ENCODE data around the gene ASTN2. TPM values are rescaled to one million over a fixed set of nuclear protein-coding genes. Genes with fewer than 3 reads are reported as not detected.

The ASTN2 gene
- total RNA-seq, 2 donors from 2014 or later: 2.2 to 5.1 TPM

- DNase-seq (ENCODE audit: low spot score): no peak
Observed at GRCh38 chr9:117123729-117124128, 291.1 kb downstream of the ASTN2 start.

GRCh38 chr9:117122953-117123352 lies 291.9 kb downstream of the ASTN2 start:
- ATAC-seq (no peak), DNase-seq (ENCODE audit: low spot score) (no peak)
- Mint-ChIP-seq H3K4me3 (no peak overlapping the region), H3K36me3 (no peaks in the 10 kb centered on the region), H3K27me3 (no peaks in the 10 kb centered on the region), H3K27ac (no peak overlapping the region), H3K4me1 (ENCODE audit: low read depth in 2 of 2) (no peaks in the 10 kb centered on the region), H3K9me3 (peaks cover 12% of the 10 kb centered on the region)

More at GRCh38 chr9:117123729-117124128, 291.1 kb downstream of the ASTN2 start:
- H3K36me3 Mint-ChIP-seq: no peaks in the 10 kb centered on the region
- H3K27me3 Mint-ChIP-seq: no peaks in the 10 kb centered on the region
- no peak overlapping the region for H3K4me3 Mint-ChIP-seq
- H3K27ac Mint-ChIP-seq: no peak overlapping the region
- ATAC-seq: no peak
- peaks cover 5% of the 10 kb centered on the region for H3K9me3 Mint-ChIP-seq
- H3K4me1 Mint-ChIP-seq (ENCODE audit: low read depth in 2 of 2): no peaks in the 10 kb centered on the region

GRCh38 chr9:117122102-117122501 lies 292.8 kb downstream of the ASTN2 start:
- DNase-seq (ENCODE audit: low spot score) (no peak), ATAC-seq (no peak)
- Mint-ChIP-seq H3K9me3 (peaks cover 12% of the 10 kb centered on the region), H3K27me3 (no peaks in the 10 kb centered on the region), H3K4me1 (ENCODE audit: low read depth in 2 of 2) (no peaks in the 10 kb centered on the region), H3K27ac (no peak overlapping the region), H3K36me3 (no peaks in the 10 kb centered on the region), H3K4me3 (no peak overlapping the region)

GRCh38 chr9:117121316-117121715 lies 293.5 kb downstream of the ASTN2 start:
- H3K27me3 Mint-ChIP-seq: no peaks in the 10 kb centered on the region
- H3K4me3 Mint-ChIP-seq: no peak overlapping the region
- no peak overlapping the region for H3K27ac Mint-ChIP-seq
- peaks cover 9% of the 10 kb centered on the region for H3K9me3 Mint-ChIP-seq
- H3K36me3 Mint-ChIP-seq: no peaks in the 10 kb centered on the region
- no peaks in the 10 kb centered on the region for H3K4me1 Mint-ChIP-seq (ENCODE audit: low read depth in 2 of 2)
- ATAC-seq (no peak), DNase-seq (ENCODE audit: low spot score) (no peak)

- H3K4me3 Mint-ChIP-seq: no peak overlapping the region
- peaks cover 11% of the 10 kb centered on the region for H3K9me3 Mint-ChIP-seq
- no peaks in the 10 kb centered on the region for H3K36me3 Mint-ChIP-seq
Observed at GRCh38 chr9:117120061-117120460, 294.8 kb downstream of the ASTN2 start.

GRCh38 chr9:117116084-117116483 lies 298.8 kb downstream of the ASTN2 start:
- Mint-ChIP-seq H3K36me3 (no peaks in the 10 kb centered on the region), H3K4me3 (no peak overlapping the region), H3K27ac (no peak overlapping the region), H3K9me3 (peaks cover 11% of the 10 kb centered on the region), H3K27me3 (no peaks in the 10 kb centered on the region), H3K4me1 (ENCODE audit: low read depth in 2 of 2) (no peaks in the 10 kb centered on the region)
- ATAC-seq (no peak), DNase-seq (ENCODE audit: low spot score) (no peak)

More at GRCh38 chr9:117120061-117120460, 294.8 kb downstream of the ASTN2 start:
- H3K4me1 Mint-ChIP-seq (ENCODE audit: low read depth in 2 of 2): no peaks in the 10 kb centered on the region
- no peaks in the 10 kb centered on the region for H3K27me3 Mint-ChIP-seq
- no peak overlapping the region for H3K27ac Mint-ChIP-seq
- ATAC-seq: no peak
- no peak for DNase-seq (ENCODE audit: low spot score)

- no peaks in the 10 kb centered on the region for H3K4me1 Mint-ChIP-seq (ENCODE audit: low read depth in 2 of 2)
- H3K9me3 Mint-ChIP-seq: peaks cover 16% of the 10 kb centered on the region
- no peaks in the 10 kb centered on the region for H3K27me3 Mint-ChIP-seq
- no peak overlapping the region for H3K4me3 Mint-ChIP-seq
- DNase-seq (ENCODE audit: low spot score): no peak
- no peak overlapping the region for H3K27ac Mint-ChIP-seq
- ATAC-seq: no peak
- H3K36me3 Mint-ChIP-seq: no peaks in the 10 kb centered on the region
Observed at GRCh38 chr9:117114768-117115167, 300.1 kb downstream of the ASTN2 start.

GRCh38 chr9:117104716-117105495 lies 310.0 kb downstream of the ASTN2 start:
- ATAC-seq (no peak), DNase-seq (ENCODE audit: low spot score) (no peak)
- no peaks in the 10 kb centered on the region for H3K4me1 Mint-ChIP-seq (ENCODE audit: low read depth in 2 of 2)
- H3K36me3 Mint-ChIP-seq: no peaks in the 10 kb centered on the region
- H3K9me3 Mint-ChIP-seq: peaks cover 3% of the 10 kb centered on the region
- no peak overlapping the region for H3K4me3 Mint-ChIP-seq
- no peak overlapping the region for H3K27ac Mint-ChIP-seq
- no peaks in the 10 kb centered on the region for H3K27me3 Mint-ChIP-seq

GRCh38 chr9:117104206-117104605 lies 310.7 kb downstream of the ASTN2 start:
- Mint-ChIP-seq H3K27ac (no peak overlapping the region), H3K9me3 (peaks cover 5% of the 10 kb centered on the region), H3K4me3 (no peak overlapping the region), H3K36me3 (no peaks in the 10 kb centered on the region), H3K4me1 (ENCODE audit: low read depth in 2 of 2) (no peaks in the 10 kb centered on the region), H3K27me3 (no peaks in the 10 kb centered on the region)
- ATAC-seq: no peak
- DNase-seq (ENCODE audit: low spot score): no peak

GRCh38 chr9:117103438-117104110 lies 311.3 kb downstream of the ASTN2 start:
- Mint-ChIP-seq H3K27me3 (no peaks in the 10 kb centered on the region), H3K4me3 (no peak overlapping the region), H3K36me3 (no peaks in the 10 kb centered on the region), H3K27ac (no peak overlapping the region), H3K4me1 (ENCODE audit: low read depth in 2 of 2) (no peaks in the 10 kb centered on the region), H3K9me3 (peaks cover 6% of the 10 kb centered on the region)
- DNase-seq (ENCODE audit: low spot score) (no peak), ATAC-seq (no peak)

GRCh38 chr9:117101008-117101407 lies 313.8 kb downstream of the ASTN2 start:
- no peak for ATAC-seq
- H3K9me3 Mint-ChIP-seq: peaks cover 9% of the 10 kb centered on the region
- no peak for DNase-seq (ENCODE audit: low spot score)
- no peak overlapping the region for H3K27ac Mint-ChIP-seq
- H3K4me1 Mint-ChIP-seq (ENCODE audit: low read depth in 2 of 2): no peaks in the 10 kb centered on the region
- no peak overlapping the region for H3K4me3 Mint-ChIP-seq
- H3K27me3 Mint-ChIP-seq: no peaks in the 10 kb centered on the region
- H3K36me3 Mint-ChIP-seq: no peaks in the 10 kb centered on the region

- no peak overlapping the region for H3K27ac Mint-ChIP-seq
- H3K36me3 Mint-ChIP-seq: no peaks in the 10 kb centered on the region
- no peaks in the 10 kb centered on the region for H3K4me1 Mint-ChIP-seq (ENCODE audit: low read depth in 2 of 2)
- no peak for DNase-seq (ENCODE audit: low spot score)
- ATAC-seq: no peak
- H3K9me3 Mint-ChIP-seq: peaks cover 7% of the 10 kb centered on the region
- no peak overlapping the region for H3K4me3 Mint-ChIP-seq
- no peaks in the 10 kb centered on the region for H3K27me3 Mint-ChIP-seq
Observed at GRCh38 chr9:117098331-117098730, 316.5 kb downstream of the ASTN2 start.

- ATAC-seq (no peak), DNase-seq (ENCODE audit: low spot score) (no peak)
- Mint-ChIP-seq H3K27me3 (no peaks in the 10 kb centered on the region), H3K9me3 (peaks cover 6% of the 10 kb centered on the region), H3K36me3 (no peaks in the 10 kb centered on the region), H3K27ac (no peak overlapping the region), H3K4me1 (ENCODE audit: low read depth in 2 of 2) (no peaks in the 10 kb centered on the region), H3K4me3 (no peak overlapping the region)
Observed at GRCh38 chr9:117097761-117098160, 317.1 kb downstream of the ASTN2 start.

- H3K36me3 Mint-ChIP-seq: no peaks in the 10 kb centered on the region
- ATAC-seq (no peak), DNase-seq (ENCODE audit: low spot score) (no peak)
- H3K27me3 Mint-ChIP-seq: no peaks in the 10 kb centered on the region
- no peaks in the 10 kb centered on the region for H3K4me1 Mint-ChIP-seq (ENCODE audit: low read depth in 2 of 2)
- no peak overlapping the region for H3K4me3 Mint-ChIP-seq
- no peak overlapping the region for H3K27ac Mint-ChIP-seq
- peaks cover 6% of the 10 kb centered on the region for H3K9me3 Mint-ChIP-seq
Observed at GRCh38 chr9:117096138-117096537, 318.7 kb downstream of the ASTN2 start.
